Aorta (tissue), 5 donors: ENCODE data around the gene INS. TPM values are rescaled to one million over a fixed set of nuclear protein-coding genes. Genes with fewer than 3 reads are reported as not detected.
"Not testable (repeated sequence)": the region's sequence is repeated elsewhere in the genome, so short reads cannot be mapped to it uniquely, and the experiment has no call there.

ENCODE experiments used
- ATAC-seq: fragments of 200-7000 bp; cut with Tn5 transposase; one replicate; pipeline ENCODE4 v1.9.1; 2022; ENCODE audit warnings: moderate library complexity; ENCODE audit not compliant: low FRiP score
- DNase-seq, 2 donors: peaks; one replicate each; pipeline ENCODE4 v3.0.0-alpha.2; 2020
- H3K27ac ChIP-seq, 2 donors: one replicate each; pipeline ENCODE4 v1.5.1; 2013; ENCODE audit warnings: low read length in 2 of 2, mild to moderate bottlenecking in 2 of 2, moderate library complexity in 2 of 2, control low read depth in 1 of 2, inconsistent platforms in 1 of 2, low read depth in 1 of 2
- H3K27me3 ChIP-seq, 2 donors: one replicate each; pipeline ENCODE4 v1.6.1; 2013; ENCODE audit warnings: control low read depth in 1 of 2, low read length in 1 of 2, mild to moderate bottlenecking in 1 of 2, moderate library complexity in 1 of 2; ENCODE audit not compliant: insufficient read depth in 2 of 2, control insufficient read depth in 1 of 2
- H3K36me3 ChIP-seq, 2 donors: one replicate each; pipeline ENCODE4 v1.6.1; 2013; ENCODE audit warnings: control low read depth in 1 of 2, low read length in 1 of 2, mild to moderate bottlenecking in 1 of 2; ENCODE audit not compliant: insufficient read depth in 2 of 2, control insufficient read depth in 1 of 2
- H3K4me1 ChIP-seq, 2 donors: one replicate each; pipeline ENCODE4 v1.6.1; 2013; ENCODE audit warnings: low read length in 2 of 2, control low read depth in 1 of 2, mild to moderate bottlenecking in 1 of 2, moderate library complexity in 1 of 2; ENCODE audit not compliant: insufficient read depth in 2 of 2, control insufficient read depth in 1 of 2
- H3K4me3 ChIP-seq, 2 donors: one replicate each; pipeline ENCODE4 v1.5.1; 2013; ENCODE audit warnings: low read length in 2 of 2, control low read depth in 1 of 2, mild to moderate bottlenecking in 1 of 2
- H3K9me3 ChIP-seq: one replicate; pipeline ENCODE4 v1.6.1; 2013; ENCODE audit warnings: mild to moderate bottlenecking, low read length; ENCODE audit not compliant: control insufficient read depth
- WGBS, 2 donors: extraction: QIAGEN DNeasy Blood & Tissue Kit; methylation state at CpG; one replicate each; pipeline ENCODE4 v1.1.7; 2013; 5-methylcytosine and 5-hydroxymethylcytosine counted together
- intact Hi-C, 2 donors: fragments of 100-400 bp; cut with DNase I; formaldehyde crosslinking; loops; one replicate each; pipeline versions ENCODE4 v1.14.2 to v1.15.0; 2022
- polyA plus RNA-seq, 2 donors: library from polyadenylated mRNA; stranded (reverse); fragments of 200-250 nt; gene quantifications; one replicate each; pipeline ENCODE4 v1.2.3, GENCODE V29; 2013
- total RNA-seq, 2 donors: library from RNA; stranded (reverse); fragmentation: NEBNext Ultra II Directional; extraction: Animal tissue kit (Norgen Biotek cat#: 25700); gene quantifications; one replicate each; pipeline ENCODE4 v1.2.1, GENCODE V29; 2021
- donor health status: healthy with polysubstance abuse.
- donor health status: Bipolar disorder and iron deficiency.
- donor health status: DM: no; HTN: no; CAD: no.
- donor health status: DM: no; HTN: no; CAD: no.
- donor health status: DM: yes; HTN: yes; CAD: no.

The INS gene
- total and polyA plus RNA-seq, 4 donors = 1.9 to 18.8 (median 9.6) TPM

- 79 to 84% methylated on average over 9 to 10 of the region's 10 CpGs for WGBS, 2 donors
- Histone ChIP-seq H3K27ac (no peak overlapping the region), H3K9me3 (no peaks in the 10 kb centered on the region), H3K4me1 (no peaks in the 10 kb centered on the region), H3K27me3 (no peaks in the 10 kb centered on the region), H3K36me3 (no peaks in the 10 kb centered on the region), H3K4me3 (no peak overlapping the region)
- intact Hi-C loops = no loop called here
- DNase-seq (no peak), ATAC-seq (no peak)
Observed at GRCh38 chr11:2179516-2179915, 18.5 kb upstream of the INS start.

DNA sequence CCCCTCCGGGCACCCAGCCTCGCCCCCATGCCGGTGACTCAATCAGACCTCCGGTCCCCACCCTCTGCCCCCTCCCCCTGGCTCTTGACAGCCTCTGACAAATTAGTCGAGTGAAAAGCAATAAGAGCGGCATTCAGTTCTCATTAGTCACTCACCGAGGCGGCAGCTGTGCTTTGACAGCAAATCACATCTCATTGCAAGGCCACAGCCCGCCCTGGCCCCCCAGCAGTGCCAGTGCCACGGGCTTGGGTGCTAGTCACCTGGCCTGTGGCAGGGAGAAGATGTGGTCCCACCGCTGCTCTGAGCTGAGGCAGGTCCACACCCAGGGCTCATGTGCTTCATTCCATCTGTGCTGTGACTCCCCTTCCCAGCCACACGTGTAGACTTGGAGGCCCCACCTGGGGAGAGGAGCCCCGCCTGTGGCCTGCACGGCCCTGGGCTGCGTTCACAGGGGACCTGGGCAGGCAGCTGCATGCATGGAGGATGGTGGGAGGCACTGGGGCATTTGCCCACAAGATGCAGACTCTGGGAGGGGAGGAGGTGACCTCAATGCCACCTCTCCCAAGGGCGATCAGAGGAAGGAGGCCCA, 18.0 kb upstream of the INS start:
- no peaks in the 10 kb centered on the region for H3K36me3 ChIP-seq
- no peaks in the 10 kb centered on the region for H3K4me1 ChIP-seq
- no peak for ATAC-seq
- no peaks in the 10 kb centered on the region for H3K27me3 ChIP-seq
- H3K4me3 ChIP-seq = no peak overlapping the region
- 36 to 37% methylated on average over 16 of the region's 16 CpGs for WGBS, 2 donors
- H3K27ac ChIP-seq = no peak overlapping the region
- no peak for DNase-seq
- no peaks in the 10 kb centered on the region for H3K9me3 ChIP-seq
- intact Hi-C loops = no loop called here

DNA sequence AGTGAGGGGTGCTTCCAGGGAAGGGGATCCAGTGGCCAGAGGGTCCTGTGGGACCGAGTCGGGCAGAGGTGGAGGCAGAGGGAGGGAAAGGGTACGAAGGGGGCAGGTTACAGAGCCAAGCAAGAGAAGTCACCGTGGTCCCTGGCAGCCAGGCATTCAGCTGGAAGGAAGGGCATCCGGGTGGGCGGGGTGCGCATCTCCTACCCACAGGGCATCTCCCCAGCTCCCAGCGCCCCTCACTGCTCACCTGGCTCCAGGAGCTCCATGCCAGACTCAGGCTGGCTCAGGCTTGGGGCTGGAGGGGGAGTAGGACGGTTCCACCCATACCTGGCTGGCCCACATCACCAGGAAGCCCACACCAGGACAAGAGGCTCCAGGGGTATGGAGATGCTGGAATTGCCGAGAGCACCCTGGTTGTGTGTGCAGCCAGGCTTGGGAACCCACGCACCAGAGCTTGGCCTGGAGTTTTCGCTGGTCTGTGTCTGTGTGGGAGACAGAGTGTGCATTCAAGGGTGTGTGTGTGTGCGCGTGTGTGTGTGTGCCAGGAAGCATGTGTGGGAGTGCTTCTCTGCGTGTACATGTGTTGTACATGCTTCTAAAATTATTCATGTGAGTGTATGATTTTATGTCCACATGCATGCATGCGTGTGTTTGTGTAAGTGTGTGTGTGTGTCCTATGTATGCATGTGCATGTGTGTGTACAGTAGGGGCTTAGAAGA, 17.2 kb upstream of the INS start:
- ATAC-seq, DNase-seq, H3K27me3 ChIP-seq, H3K27ac ChIP-seq, H3K36me3 ChIP-seq, H3K9me3 ChIP-seq, intact Hi-C loops, H3K4me3 ChIP-seq, H3K4me1 ChIP-seq: not testable (repeated sequence)
- WGBS, 2 donors = 70 to 75% methylated on average over 13 to 15 of the region's 16 CpGs

DNA sequence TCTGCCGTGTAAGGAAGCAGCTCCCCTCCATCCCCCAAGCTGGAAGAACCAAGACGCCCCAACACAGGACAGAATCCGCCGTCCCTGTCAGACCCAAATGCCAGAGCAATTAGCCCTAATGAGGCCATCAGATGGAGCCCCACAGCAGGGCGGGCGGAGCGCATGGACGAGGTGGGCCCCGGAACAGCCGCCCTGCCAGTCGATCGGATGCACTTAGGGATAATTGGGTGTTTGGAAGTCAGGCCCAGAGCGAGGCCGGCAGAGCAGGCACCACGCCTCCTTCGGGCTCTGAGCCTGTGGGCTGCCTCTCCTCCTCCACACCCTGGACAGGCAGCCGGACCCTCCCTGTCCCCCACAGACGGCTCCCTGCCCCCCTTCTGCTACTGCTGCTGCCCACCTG, 16.1 kb upstream of the INS start:
- Histone ChIP-seq H3K27ac (no peak overlapping the region), H3K36me3 (no peaks in the 10 kb centered on the region), H3K4me1 (no peaks in the 10 kb centered on the region), H3K27me3 (no peaks in the 10 kb centered on the region), H3K4me3 (no peak overlapping the region), H3K9me3 (no peaks in the 10 kb centered on the region)
- 58 to 69% methylated on average over 18 of the region's 18 CpGs for WGBS, 2 donors
- intact Hi-C loops = no loop called here
- DNase-seq (no peak), ATAC-seq (no peak)

DNA sequence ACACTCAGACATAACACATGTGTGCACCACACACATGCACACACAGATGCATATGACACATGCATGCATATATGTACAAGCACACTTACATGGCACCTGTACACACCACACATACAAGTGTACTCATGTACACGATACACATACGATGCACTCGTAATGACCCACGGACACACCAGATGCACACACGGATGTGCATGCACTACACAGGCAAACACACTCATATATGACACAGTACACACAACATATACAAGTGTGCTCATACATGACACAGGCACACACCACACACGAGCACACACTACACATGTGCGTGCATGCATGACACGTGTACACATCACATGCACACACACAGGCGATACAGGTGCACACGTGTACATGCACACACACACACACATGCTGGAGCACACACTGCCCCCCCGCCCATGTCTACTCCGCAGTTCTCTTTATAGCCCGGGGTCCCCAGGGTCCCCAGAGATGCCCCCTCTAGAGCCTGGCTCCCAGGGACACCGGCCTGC, 15.4 kb upstream of the INS start:
- no peak for ATAC-seq
- Histone ChIP-seq H3K9me3 (no peaks in the 10 kb centered on the region), H3K4me3 (no peak overlapping the region), H3K4me1 (no peaks in the 10 kb centered on the region), H3K27ac (no peak overlapping the region), H3K27me3 (no peaks in the 10 kb centered on the region), H3K36me3 (no peaks in the 10 kb centered on the region)
- WGBS, 2 donors = 93% methylated on average over 14 of the region's 14 CpGs
- DNase-seq = no peak
- intact Hi-C loops = no loop called here

GRCh38 chr11:2175659-2176058, 14.7 kb upstream of the INS start:
- no peaks in the 10 kb centered on the region for H3K9me3 ChIP-seq
- no peaks in the 10 kb centered on the region for H3K27me3 ChIP-seq
- H3K4me1 ChIP-seq = no peaks in the 10 kb centered on the region
- ATAC-seq = no peak
- H3K27ac ChIP-seq = no peak overlapping the region
- 26 to 36% methylated on average over 13 of the region's 13 CpGs for WGBS, 2 donors
- intact Hi-C loops = no loop called here
- H3K4me3 ChIP-seq = no peak overlapping the region
- H3K36me3 ChIP-seq = no peaks in the 10 kb centered on the region
- no peak for DNase-seq

- Histone ChIP-seq H3K4me1 (no peaks in the 10 kb centered on the region), H3K4me3 (no peak overlapping the region), H3K36me3 (no peaks in the 10 kb centered on the region), H3K9me3 (no peaks in the 10 kb centered on the region), H3K27ac (no peak overlapping the region), H3K27me3 (no peaks in the 10 kb centered on the region)
- intact Hi-C loops = no loop called here
- DNase-seq (no peak), ATAC-seq (no peak)
- WGBS, 2 donors = 89 to 91% methylated on average over 11 of the region's 11 CpGs
Observed at GRCh38 chr11:2174361-2174760, 13.4 kb upstream of the INS start.

DNA sequence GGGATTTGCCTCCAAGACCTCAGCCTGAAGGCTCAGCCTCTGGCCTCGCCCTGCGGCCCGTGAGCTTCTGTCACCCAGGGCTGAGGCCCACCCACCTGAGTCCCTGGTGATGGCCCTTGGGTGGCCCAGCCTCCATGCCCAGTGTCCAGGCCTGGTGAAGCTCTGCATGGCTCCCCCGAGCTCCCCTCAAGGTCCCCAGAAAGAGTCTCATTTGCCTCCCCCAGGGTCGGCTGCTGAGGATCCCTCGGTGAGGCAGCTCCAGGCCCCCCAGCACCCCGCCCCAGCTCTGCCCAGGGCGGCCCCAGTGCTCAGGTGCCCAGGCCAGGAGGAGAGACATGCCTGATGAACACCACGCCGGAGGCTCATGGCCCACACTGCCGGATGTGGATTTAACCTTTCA, 12.8 kb upstream of the INS start:
- Histone ChIP-seq H3K27ac (no peak overlapping the region), H3K4me1 (no peaks in the 10 kb centered on the region), H3K36me3 (no peaks in the 10 kb centered on the region), H3K4me3 (no peak overlapping the region), H3K9me3 (no peaks in the 10 kb centered on the region), H3K27me3 (no peaks in the 10 kb centered on the region)
- intact Hi-C loops = no loop called here
- ATAC-seq = no peak
- WGBS, 2 donors = 63 to 74% methylated on average over 11 of the region's 11 CpGs
- no peak for DNase-seq

- no peaks in the 10 kb centered on the region for H3K36me3 ChIP-seq
- intact Hi-C loops = no loop called here
- ATAC-seq (no peak), DNase-seq (no peak)
- no peaks in the 10 kb centered on the region for H3K9me3 ChIP-seq
- H3K4me1 ChIP-seq = no peaks in the 10 kb centered on the region
- H3K27ac ChIP-seq = no peak overlapping the region
- 86 to 88% methylated on average over 16 of the region's 16 CpGs for WGBS, 2 donors
- H3K27me3 ChIP-seq = no peaks in the 10 kb centered on the region
- no peak overlapping the region for H3K4me3 ChIP-seq
Observed at GRCh38 chr11:2173150-2173693, 12.2 kb upstream of the INS start.
